ENCODE measurements around the gene ETV1.

- no peak for TF ChIP-seq CTCF (IDR thresholded peaks at IDR 0.05)
- TF ChIP-seq POLR2A (IDR thresholded peaks at IDR 0.05), result no peak
These were observed 118.5 kb downstream of the ETV1 start for GRCh38 chr7:13871008-13871407.

Measured in lower leg skin (tissue), 3 donors.